Activated CD8-positive, alpha-beta memory T cell treated with anti-CD3 and anti-CD28 coated beads, Interleukin-2, amount 10 ng/mL, durations not matched to agents 7 days and 5 days (primary cell): ENCODE data around the gene PRKD1. TPM values are rescaled to one million over a fixed set of nuclear protein-coding genes. Genes with fewer than 3 reads are reported as not detected.

ENCODE experiments used
- ATAC-seq: fragments of 150-1000 bp; cut with Tn5 transposase; one replicate; pipeline ENCODE4 v1.10.0; 2021; ENCODE audit warnings: moderate library complexity
- CTCF ChIA-PET: fragments of 350-600 bp; sonication (Branson Sonifier 250); formaldehyde crosslinking; loops from one replicate; lab custom pipeline; 2021; ENCODE audit warnings: antibody characterized with exemption; lab: Charles Lee
- DNase-seq: peaks from one replicate; pipeline ENCODE4 v3.0.0-alpha.2; 2020
- H3K27ac Mint-ChIP-seq: one replicate; pipeline ENCODE4 v1.8.0; 2021; ENCODE audit warnings: mild to moderate bottlenecking, mixed read lengths
- H3K27me3 Mint-ChIP-seq: one replicate; pipeline ENCODE4 v1.8.0; 2021; ENCODE audit warnings: mixed read lengths
- H3K36me3 Mint-ChIP-seq: one replicate; pipeline ENCODE4 v1.8.0; 2021; ENCODE audit warnings: mild to moderate bottlenecking, mixed read lengths
- H3K4me1 Mint-ChIP-seq: one replicate; pipeline ENCODE4 v1.8.0; 2021; ENCODE audit warnings: mixed read lengths
- H3K4me3 Mint-ChIP-seq: one replicate; pipeline ENCODE4 v1.8.0; 2021; ENCODE audit warnings: mild to moderate bottlenecking, moderate library complexity, mixed read lengths
- H3K9me3 Mint-ChIP-seq: one replicate; pipeline ENCODE4 v1.8.0; 2022; ENCODE audit warnings: low read depth, mixed read lengths
- total RNA-seq, 2 experiments: library from RNA; stranded (reverse); gene quantifications; one replicate each; pipeline ENCODE4 v1.2.3, GENCODE V29; 2021

PRKD1 gene
- total RNA-seq, 2 experiments from 2014 or later: not detected

GRCh38 chr14:29814156-29815015 lies 113.3 kb downstream of the PRKD1 start:
- DNase-seq (no peak), ATAC-seq (no peak)
- no peaks in the 10 kb centered on the region for H3K27me3 Mint-ChIP-seq
- no peaks in the 10 kb centered on the region for H3K36me3 Mint-ChIP-seq
- H3K9me3 Mint-ChIP-seq: peaks cover 9% of the 10 kb centered on the region
- H3K4me1 Mint-ChIP-seq: no peaks in the 10 kb centered on the region
- no peak overlapping the region for H3K4me3 Mint-ChIP-seq
- no peak overlapping the region for H3K27ac Mint-ChIP-seq
- CTCF ChIA-PET: no interaction called here

GRCh38 chr14:29810682-29811081 lies 117.0 kb downstream of the PRKD1 start:
- Mint-ChIP-seq H3K4me3 (no peak overlapping the region), H3K4me1 (no peaks in the 10 kb centered on the region), H3K27ac (no peak overlapping the region), H3K9me3 (peaks cover 11% of the 10 kb centered on the region), H3K27me3 (no peaks in the 10 kb centered on the region), H3K36me3 (no peaks in the 10 kb centered on the region)
- ATAC-seq: no peak
- no peak for DNase-seq
- CTCF ChIA-PET: no interaction called here

GRCh38 chr14:29810064-29810463 lies 117.6 kb downstream of the PRKD1 start:
- Mint-ChIP-seq H3K36me3 (no peaks in the 10 kb centered on the region), H3K4me3 (no peak overlapping the region), H3K27me3 (no peaks in the 10 kb centered on the region), H3K9me3 (peaks cover 13% of the 10 kb centered on the region), H3K27ac (no peak overlapping the region), H3K4me1 (no peaks in the 10 kb centered on the region)
- ATAC-seq (no peak), DNase-seq (no peak)
- CTCF ChIA-PET: no interaction called here

- Mint-ChIP-seq H3K4me1 (no peaks in the 10 kb centered on the region), H3K9me3 (peaks cover 10% of the 10 kb centered on the region), H3K4me3 (no peak overlapping the region), H3K27me3 (no peaks in the 10 kb centered on the region), H3K27ac (no peak overlapping the region), H3K36me3 (no peaks in the 10 kb centered on the region)
- ATAC-seq (no peak), DNase-seq (no peak)
- CTCF ChIA-PET: no interaction called here
Observed at GRCh38 chr14:29806124-29806517, 121.5 kb downstream of the PRKD1 start.

GRCh38 chr14:29805415-29806123 lies 122.1 kb downstream of the PRKD1 start:
- peaks cover 12% of the 10 kb centered on the region for H3K9me3 Mint-ChIP-seq
- H3K27ac Mint-ChIP-seq: no peak overlapping the region
- DNase-seq (no peak), ATAC-seq (no peak)
- H3K4me3 Mint-ChIP-seq: no peak overlapping the region
- no peaks in the 10 kb centered on the region for H3K4me1 Mint-ChIP-seq
- CTCF ChIA-PET: no interaction called here
- no peaks in the 10 kb centered on the region for H3K36me3 Mint-ChIP-seq
- H3K27me3 Mint-ChIP-seq: no peaks in the 10 kb centered on the region

GRCh38 chr14:29804481-29805266 lies 123.0 kb downstream of the PRKD1 start:
- no peak for DNase-seq
- H3K4me3 Mint-ChIP-seq: no peak overlapping the region
- H3K36me3 Mint-ChIP-seq: no peaks in the 10 kb centered on the region
- CTCF ChIA-PET: no interaction called here
- ATAC-seq: no peak
- H3K9me3 Mint-ChIP-seq: peaks cover 15% of the 10 kb centered on the region
- H3K27me3 Mint-ChIP-seq: no peaks in the 10 kb centered on the region
- H3K27ac Mint-ChIP-seq: no peak overlapping the region
- no peaks in the 10 kb centered on the region for H3K4me1 Mint-ChIP-seq

- H3K4me1 Mint-ChIP-seq: no peaks in the 10 kb centered on the region
- CTCF ChIA-PET: no interaction called here
- DNase-seq: no peak
Observed at GRCh38 chr14:29803045-29803444, 124.6 kb downstream of the PRKD1 start.

GRCh38 chr14:29802211-29802610 lies 125.4 kb downstream of the PRKD1 start:
- no peaks in the 10 kb centered on the region for H3K27me3 Mint-ChIP-seq
- ATAC-seq (no peak), DNase-seq (no peak)
- CTCF ChIA-PET: no interaction called here
- H3K4me1 Mint-ChIP-seq: no peaks in the 10 kb centered on the region
- no peak overlapping the region for H3K4me3 Mint-ChIP-seq
- H3K36me3 Mint-ChIP-seq: no peaks in the 10 kb centered on the region
- no peak overlapping the region for H3K27ac Mint-ChIP-seq
- peaks cover 15% of the 10 kb centered on the region for H3K9me3 Mint-ChIP-seq

More at GRCh38 chr14:29803045-29803444, 124.6 kb downstream of the PRKD1 start:
- Mint-ChIP-seq H3K27ac (no peak overlapping the region), H3K36me3 (no peaks in the 10 kb centered on the region), H3K4me3 (no peak overlapping the region), H3K27me3 (no peaks in the 10 kb centered on the region), H3K9me3 (peaks cover 15% of the 10 kb centered on the region)
- no peak for ATAC-seq

GRCh38 chr14:29800961-29801360 lies 126.7 kb downstream of the PRKD1 start:
- no peak overlapping the region for H3K4me3 Mint-ChIP-seq
- no peaks in the 10 kb centered on the region for H3K27me3 Mint-ChIP-seq
- peaks cover 15% of the 10 kb centered on the region for H3K9me3 Mint-ChIP-seq
- ATAC-seq (no peak), DNase-seq (no peak)
- no peaks in the 10 kb centered on the region for H3K36me3 Mint-ChIP-seq
- H3K4me1 Mint-ChIP-seq: no peaks in the 10 kb centered on the region
- CTCF ChIA-PET: no interaction called here
- H3K27ac Mint-ChIP-seq: no peak overlapping the region

GRCh38 chr14:29799464-29800095 lies 128.1 kb downstream of the PRKD1 start:
- ATAC-seq (no peak), DNase-seq (no peak)
- H3K36me3 Mint-ChIP-seq: no peaks in the 10 kb centered on the region
- no peaks in the 10 kb centered on the region for H3K27me3 Mint-ChIP-seq
- no peak overlapping the region for H3K27ac Mint-ChIP-seq
- H3K9me3 Mint-ChIP-seq: peaks cover 10% of the 10 kb centered on the region
- H3K4me1 Mint-ChIP-seq: no peaks in the 10 kb centered on the region
- CTCF ChIA-PET: no interaction called here
- no peak overlapping the region for H3K4me3 Mint-ChIP-seq

- DNase-seq (no peak), ATAC-seq (no peak)
- CTCF ChIA-PET: no interaction called here
- no peaks in the 10 kb centered on the region for H3K4me1 Mint-ChIP-seq
- H3K9me3 Mint-ChIP-seq: peaks cover 10% of the 10 kb centered on the region
- H3K36me3 Mint-ChIP-seq: no peaks in the 10 kb centered on the region
- no peak overlapping the region for H3K27ac Mint-ChIP-seq
- H3K4me3 Mint-ChIP-seq: no peak overlapping the region
- no peaks in the 10 kb centered on the region for H3K27me3 Mint-ChIP-seq
Observed at GRCh38 chr14:29798811-29799210, 128.8 kb downstream of the PRKD1 start.

- Mint-ChIP-seq H3K4me3 (no peak overlapping the region), H3K9me3 (peaks cover 12% of the 10 kb centered on the region), H3K4me1 (no peaks in the 10 kb centered on the region), H3K36me3 (no peaks in the 10 kb centered on the region), H3K27me3 (no peaks in the 10 kb centered on the region), H3K27ac (no peak overlapping the region)
- DNase-seq (no peak), ATAC-seq (no peak)
- CTCF ChIA-PET: no interaction called here
Observed at GRCh38 chr14:29798108-29798663, 129.5 kb downstream of the PRKD1 start.

- no peaks in the 10 kb centered on the region for H3K4me1 Mint-ChIP-seq
- H3K4me3 Mint-ChIP-seq: no peak overlapping the region
- CTCF ChIA-PET: no interaction called here
- no peaks in the 10 kb centered on the region for H3K27me3 Mint-ChIP-seq
- H3K27ac Mint-ChIP-seq: no peak overlapping the region
- DNase-seq (no peak), ATAC-seq (no peak)
- H3K9me3 Mint-ChIP-seq: peaks cover 12% of the 10 kb centered on the region
- no peaks in the 10 kb centered on the region for H3K36me3 Mint-ChIP-seq
Observed at GRCh38 chr14:29796853-29797252, 130.8 kb downstream of the PRKD1 start.
